Activated CD4-positive, alpha-beta T cell treated with anti-CD3 and anti-CD28 coated beads for 36 hours (primary cell): Measurements from ENCODE around the gene CREB3L1. TPM values are rescaled to one million over a fixed set of nuclear protein-coding genes. Genes with fewer than 3 reads are reported as not detected.
"Not testable (repeated sequence)": the region's sequence is repeated elsewhere in the genome, so short reads cannot be mapped to it uniquely, and the experiment has no call there.

Experiments
- ATAC-seq: fragments of 200-7000 bp; cut with Tn5 transposase; one replicate; pipeline ENCODE4 v1.10.0; 2021; ENCODE audit warnings: mild to moderate bottlenecking, moderate library complexity
- CTCF ChIA-PET: fragments of 350-600 bp; sonication (Branson Sonifier 250); formaldehyde crosslinking; loops from one replicate; lab custom pipeline; 2021; ENCODE audit warnings: antibody characterized with exemption; lab: Charles Lee
- POLR2A ChIA-PET: fragments of 350-600 bp; sonication (Branson Sonifier 250); formaldehyde crosslinking; loops from one replicate; lab custom pipeline; 2021; ENCODE audit warnings: antibody characterized with exemption, inconsistent platforms; lab: Charles Lee
- DNase-seq: peaks from one replicate; pipeline ENCODE4 v3.0.0-alpha.2; 2020
- H3K27ac Mint-ChIP-seq: one replicate; pipeline ENCODE4 v1.8.0; 2021; ENCODE audit warnings: mixed read lengths
- H3K27me3 Mint-ChIP-seq: one replicate; pipeline ENCODE4 v1.8.0; 2021; ENCODE audit warnings: mixed read lengths
- H3K36me3 Mint-ChIP-seq: one replicate; pipeline ENCODE4 v1.8.0; 2021; ENCODE audit warnings: low read depth, mixed read lengths
- H3K4me1 Mint-ChIP-seq: one replicate; pipeline ENCODE4 v1.8.0; 2021; ENCODE audit warnings: mixed read lengths
- H3K4me3 Mint-ChIP-seq: one replicate; pipeline ENCODE4 v1.8.0; 2021; ENCODE audit warnings: mild to moderate bottlenecking, moderate library complexity, mixed read lengths
- H3K9me3 Mint-ChIP-seq: one replicate; pipeline ENCODE4 v1.8.0; 2021; ENCODE audit warnings: low read depth, mixed read lengths
- intact Hi-C, 2 experiments: fragments of 100-400 bp; cut with DNase I in 1 of 2; cut with micrococcal nuclease in 1 of 2; formaldehyde crosslinking; loops; one replicate each; pipeline versions ENCODE4 v1.14.2 to v1.15.1; 2022 to 2024; cut with DNase I, micrococcal nuclease
- total RNA-seq, 2 experiments: library from RNA; stranded (reverse); gene quantifications; one replicate each; pipeline ENCODE4 v1.2.3, GENCODE V29; 2021

CREB3L1 gene
- total RNA-seq, 2 experiments from 2014 or later: 0.19 TPM; not detected in 1

DNA sequence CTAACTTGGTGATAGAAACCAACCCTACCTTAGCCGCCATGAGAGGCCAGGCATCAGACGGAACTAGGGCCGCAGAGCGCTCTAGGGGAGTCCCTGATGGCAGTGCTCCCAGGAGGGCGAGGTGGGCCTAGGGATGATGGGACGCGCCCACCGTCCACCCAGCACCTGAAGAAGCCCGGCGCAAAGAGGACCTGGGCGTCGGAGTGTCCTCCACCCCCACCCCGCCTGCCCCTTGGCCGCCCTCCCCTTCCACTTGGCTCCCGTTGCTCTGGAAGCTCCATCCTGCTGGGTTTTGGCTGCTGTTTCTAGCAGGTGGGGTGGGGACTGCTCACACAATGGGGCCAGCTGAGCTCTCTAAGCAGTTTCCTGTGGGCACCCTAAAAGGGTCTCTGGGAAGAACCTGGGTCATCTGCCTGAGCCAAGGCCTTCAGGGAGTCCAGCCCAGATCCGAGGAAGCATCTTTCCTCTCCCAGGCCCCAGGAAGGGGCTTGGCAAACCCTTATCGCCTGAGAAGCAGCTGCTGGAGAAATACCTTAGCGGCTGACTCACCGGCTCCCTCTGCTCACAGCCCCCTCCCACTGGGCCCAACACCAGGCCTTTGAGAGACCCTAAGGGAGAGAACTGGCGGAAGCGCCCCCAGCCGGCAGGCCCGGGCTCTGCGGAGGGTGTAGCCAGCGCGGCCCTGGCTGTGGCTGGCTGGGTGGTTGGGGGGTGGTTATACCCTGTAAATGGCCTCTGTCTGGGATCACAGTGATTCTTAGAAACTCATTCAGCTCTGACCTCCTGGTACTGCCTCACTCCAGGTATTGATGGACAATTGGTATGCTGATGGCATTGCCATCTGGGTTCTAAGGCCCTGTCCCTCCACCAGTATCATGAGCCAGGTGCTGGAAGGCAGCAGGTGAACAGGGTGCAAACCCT lies 19.3 kb downstream of the CREB3L1 start:
- no peak for ATAC-seq
- no peaks in the 10 kb centered on the region for H3K36me3 Mint-ChIP-seq
- no peak overlapping the region for H3K27ac Mint-ChIP-seq
- H3K4me3 Mint-ChIP-seq: no peak overlapping the region
- peaks cover 12% of the 10 kb centered on the region for H3K4me1 Mint-ChIP-seq
- intact Hi-C loops: loop anchor here in 1 of 2 experiments (5.0 kb wide), 1 partner anchor 169 kb away; no protein-coding TSS in a partner anchor
- ChIA-PET POLR2A (no interaction called here), CTCF (interaction anchor here (0.6 to 2.8 kb wide), 9 partner anchors 13 to 454 kb away, joined by 3 to 23 read pairs (median 4); partner anchors contain the start of gene CREB3L1)
- H3K27me3 Mint-ChIP-seq: peaks cover 10% of the 10 kb centered on the region
- no peaks in the 10 kb centered on the region for H3K9me3 Mint-ChIP-seq
- peak; percentile 39 for DNase-seq

GRCh38 chr11:46298699-46299433 lies 21.4 kb downstream of the CREB3L1 start:
- Mint-ChIP-seq H3K9me3 (no peaks in the 10 kb centered on the region), H3K36me3 (no peaks in the 10 kb centered on the region), H3K27ac (no peak overlapping the region), H3K27me3 (peaks cover 10% of the 10 kb centered on the region), H3K4me3 (no peak overlapping the region), H3K4me1 (peaks cover 12% of the 10 kb centered on the region)
- intact Hi-C loops: loop anchor here in 1 of 2 experiments (5.0 kb wide), 1 partner anchor 172 kb away; no protein-coding TSS in a partner anchor
- DNase-seq (no peak), ATAC-seq (no peak)
- ChIA-PET POLR2A (no interaction called here), CTCF (interaction anchor here (0.9 to 1.7 kb wide), 4 partner anchors 8 to 59 kb away, joined by 3 to 7 read pairs (median 3); no protein-coding TSS in a partner anchor)

- CTCF ChIA-PET: interaction anchor here (0.7 to 1.5 kb wide), 4 partner anchors 8 to 56 kb away, joined by 3 read pairs; no protein-coding TSS in a partner anchor
- intact Hi-C loops: loop anchor here in 1 of 2 experiments (5.0 kb wide), 1 partner anchor 172 kb away; no protein-coding TSS in a partner anchor
- peaks cover 10% of the 10 kb centered on the region for H3K27me3 Mint-ChIP-seq
- H3K4me1 Mint-ChIP-seq: peaks cover 12% of the 10 kb centered on the region
- no peak for ATAC-seq
- no peak overlapping the region for H3K4me3 Mint-ChIP-seq
- no peaks in the 10 kb centered on the region for H3K9me3 Mint-ChIP-seq
- H3K36me3 Mint-ChIP-seq: no peaks in the 10 kb centered on the region
- POLR2A ChIA-PET: no interaction called here
- H3K27ac Mint-ChIP-seq: no peak overlapping the region
- no peak for DNase-seq
These were observed 22.0 kb downstream of the CREB3L1 start for GRCh38 chr11:46299451-46299961.

- peak; percentile 25 for ATAC-seq
- H3K36me3 Mint-ChIP-seq: no peaks in the 10 kb centered on the region
- intact Hi-C loops: loop anchor here in 1 of 2 experiments (10.0 kb wide), 1 partner anchor 65 kb away; no protein-coding TSS in a partner anchor
These were observed 22.8 kb downstream of the CREB3L1 start for GRCh38 chr11:46300270-46300669.

DNA sequence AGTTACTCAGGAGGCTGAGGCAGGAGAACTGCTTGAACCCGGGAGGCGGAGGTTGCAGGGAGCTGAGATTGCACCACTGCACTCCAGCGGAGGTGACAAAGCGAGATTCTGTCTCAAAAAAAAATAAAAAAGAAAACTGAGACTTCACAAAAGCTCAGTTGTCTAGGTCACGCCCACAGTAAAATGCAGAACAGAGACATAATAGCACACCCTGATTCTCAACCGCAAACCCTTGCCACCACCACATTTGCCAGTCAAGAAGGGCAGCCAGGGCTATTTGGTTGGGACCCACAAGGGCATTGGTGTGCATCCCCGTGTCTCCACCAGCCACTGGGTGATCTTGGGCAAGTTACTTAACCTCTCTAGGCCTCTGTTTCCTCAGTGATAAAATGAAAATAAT lies 25.4 kb downstream of the CREB3L1 start:
- peaks cover 3% of the 10 kb centered on the region for H3K4me1 Mint-ChIP-seq
- no peaks in the 10 kb centered on the region for H3K36me3 Mint-ChIP-seq
- POLR2A ChIA-PET: no interaction called here
- no peak overlapping the region for H3K4me3 Mint-ChIP-seq
- CTCF ChIA-PET: interaction anchor here (0.6 kb wide), 1 partner anchor 59 kb away, joined by 3 read pairs; no protein-coding TSS in a partner anchor
- no peak for ATAC-seq
- no peaks in the 10 kb centered on the region for H3K9me3 Mint-ChIP-seq
- H3K27ac Mint-ChIP-seq: no peak overlapping the region
- DNase-seq: no peak
- intact Hi-C loops: loop anchor here in 1 of 2 experiments (10.0 kb wide), 1 partner anchor 62 kb away; no protein-coding TSS in a partner anchor
- peaks cover 4% of the 10 kb centered on the region for H3K27me3 Mint-ChIP-seq

More at GRCh38 chr11:46300270-46300669, 22.8 kb downstream of the CREB3L1 start:
- Mint-ChIP-seq H3K27me3 (peaks cover 10% of the 10 kb centered on the region), H3K9me3 (no peaks in the 10 kb centered on the region), H3K4me3 (no peak overlapping the region), H3K27ac (no peak overlapping the region), H3K4me1 (peaks cover 10% of the 10 kb centered on the region)
- DNase-seq: peak; percentile 51
- POLR2A ChIA-PET: no interaction called here
- CTCF ChIA-PET: interaction anchor here (0.7 to 1.5 kb wide), 4 partner anchors 8 to 48 kb away, joined by 3 to 4 read pairs (median 3); no protein-coding TSS in a partner anchor

DNA sequence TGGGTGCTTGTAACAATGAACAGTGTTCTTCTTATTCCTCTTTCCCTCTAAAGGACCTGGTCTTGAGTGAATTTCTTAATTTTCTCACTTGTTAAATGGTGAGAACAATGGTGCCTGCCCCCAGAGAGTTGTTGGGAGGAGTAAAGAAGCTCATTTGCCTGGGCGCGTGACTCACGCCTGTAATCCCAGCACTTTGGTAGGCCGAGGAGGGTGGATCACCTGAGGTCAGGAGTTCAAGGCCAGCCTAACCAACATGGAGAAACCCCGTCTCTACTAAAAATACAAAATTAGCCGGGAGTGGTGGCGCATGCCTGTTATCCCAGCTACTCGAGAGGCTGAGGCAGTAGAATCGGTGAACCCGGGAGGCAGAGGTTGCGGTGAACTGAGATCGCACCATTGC lies 26.6 kb downstream of the CREB3L1 start:
- not testable (repeated sequence) for H3K27me3 Mint-ChIP-seq, H3K4me3 Mint-ChIP-seq, DNase-seq, H3K4me1 Mint-ChIP-seq, H3K27ac Mint-ChIP-seq, H3K9me3 Mint-ChIP-seq, H3K36me3 Mint-ChIP-seq, ATAC-seq
- ChIA-PET POLR2A (interaction anchor here (1.3 kb wide), 1 partner anchor 61 kb away, joined by 4 read pairs; no protein-coding TSS in a partner anchor), CTCF (interaction anchor here (0.5 to 1.2 kb wide), 7 partner anchors 10 to 338 kb away, joined by 3 to 5 read pairs (median 3); no protein-coding TSS in a partner anchor)
- intact Hi-C loops: loop anchor here in 1 of 2 experiments (10.0 kb wide), 1 partner anchor 61 kb away; no protein-coding TSS in a partner anchor

- no peak overlapping the region for H3K27ac Mint-ChIP-seq
- no peak for ATAC-seq
- no peaks in the 10 kb centered on the region for H3K36me3 Mint-ChIP-seq
- H3K4me1 Mint-ChIP-seq: peaks cover 5% of the 10 kb centered on the region
- no peak for DNase-seq
- intact Hi-C loops: loop anchor here in 1 of 2 experiments (5.0 to 10.0 kb wide), 2 partner anchors 60 to 337 kb away; no protein-coding TSS in a partner anchor
- H3K9me3 Mint-ChIP-seq: no peaks in the 10 kb centered on the region
- CTCF ChIA-PET: interaction anchor here (0.7 to 1.2 kb wide), 6 partner anchors 9 to 339 kb away, joined by 3 to 5 read pairs (median 3); no protein-coding TSS in a partner anchor
- no peaks in the 10 kb centered on the region for H3K27me3 Mint-ChIP-seq
- POLR2A ChIA-PET: interaction anchor here (1.3 kb wide), 1 partner anchor 62 kb away, joined by 4 read pairs; no protein-coding TSS in a partner anchor
- H3K4me3 Mint-ChIP-seq: no peak overlapping the region
These were observed 27.2 kb downstream of the CREB3L1 start for GRCh38 chr11:46304605-46305179.

GRCh38 chr11:46305295-46305694 lies 27.8 kb downstream of the CREB3L1 start:
- ChIA-PET CTCF (interaction anchor here (12.1 kb wide), 1 partner anchor 65 kb away, joined by 230 read pairs; no protein-coding TSS in a partner anchor), POLR2A (no interaction called here)
- no peak for DNase-seq
- Mint-ChIP-seq H3K27ac (no peak overlapping the region), H3K4me1 (peaks cover 5% of the 10 kb centered on the region), H3K9me3 (no peaks in the 10 kb centered on the region), H3K4me3 (no peak overlapping the region), H3K27me3 (no peaks in the 10 kb centered on the region), H3K36me3 (no peaks in the 10 kb centered on the region)
- intact Hi-C loops: loop anchor here in 1 of 2 experiments (5.0 to 10.0 kb wide), 2 partner anchors 60 to 338 kb away; no protein-coding TSS in a partner anchor
- no peak for ATAC-seq

DNA sequence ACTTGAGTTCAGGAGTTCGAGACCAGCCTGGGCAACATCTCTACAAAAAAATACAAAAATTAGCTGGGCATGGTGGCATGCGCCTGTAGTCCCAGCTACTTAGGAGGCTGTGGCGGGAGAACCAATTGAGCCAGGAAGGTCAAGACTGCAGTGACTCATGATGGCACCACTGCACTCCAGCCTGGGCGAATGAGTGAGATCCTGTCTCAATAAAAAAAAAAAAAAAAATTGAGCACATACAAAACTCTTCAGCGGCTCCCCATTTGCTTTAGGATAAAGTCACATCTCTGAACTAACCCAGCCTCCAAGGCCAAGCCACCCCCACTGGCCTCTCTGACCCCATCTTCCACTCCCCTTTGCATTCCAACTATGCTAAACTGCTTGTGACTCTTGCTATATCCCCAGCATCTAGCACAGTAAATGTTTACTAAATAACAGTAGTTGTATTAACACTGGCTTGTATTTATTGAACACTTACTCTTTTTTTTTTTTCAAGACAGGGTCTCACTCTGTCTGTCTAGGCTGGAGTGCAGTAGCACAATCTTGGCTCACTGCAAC lies 28.9 kb downstream of the CREB3L1 start:
- Mint-ChIP-seq H3K27ac (no peak overlapping the region), H3K36me3 (no peaks in the 10 kb centered on the region), H3K9me3 (no peaks in the 10 kb centered on the region), H3K4me3 (no peak overlapping the region), H3K27me3 (no peaks in the 10 kb centered on the region), H3K4me1 (peaks cover 5% of the 10 kb centered on the region)
- ChIA-PET POLR2A (no interaction called here), CTCF (interaction anchor here (0.7 to 12.1 kb wide), 9 partner anchors 7 to 307 kb away, joined by 3 to 230 read pairs (median 3); no protein-coding TSS in a partner anchor)
- ATAC-seq (no peak), DNase-seq (no peak)
- intact Hi-C loops: loop anchor here in 1 of 2 experiments (5.0 to 10.0 kb wide), 2 partner anchors 58 to 339 kb away; no protein-coding TSS in a partner anchor
